Measurements from ENCODE around the gene PROB1.
"Not testable (repeated sequence)": the region's sequence is repeated elsewhere in the genome, so short reads cannot be mapped to it uniquely, and the experiment has no call there.

Gene PROB1

GRCh38 chr5:139377226-139377625, 17.7 kb downstream of the PROB1 start:
- DNase-seq: no peak

- DNase-seq: no peak
Observed at GRCh38 chr5:139376364-139376763, 18.5 kb downstream of the PROB1 start.

- no peak for DNase-seq
Observed at GRCh38 chr5:139374909-139375308, 20.0 kb downstream of the PROB1 start.

DNA sequence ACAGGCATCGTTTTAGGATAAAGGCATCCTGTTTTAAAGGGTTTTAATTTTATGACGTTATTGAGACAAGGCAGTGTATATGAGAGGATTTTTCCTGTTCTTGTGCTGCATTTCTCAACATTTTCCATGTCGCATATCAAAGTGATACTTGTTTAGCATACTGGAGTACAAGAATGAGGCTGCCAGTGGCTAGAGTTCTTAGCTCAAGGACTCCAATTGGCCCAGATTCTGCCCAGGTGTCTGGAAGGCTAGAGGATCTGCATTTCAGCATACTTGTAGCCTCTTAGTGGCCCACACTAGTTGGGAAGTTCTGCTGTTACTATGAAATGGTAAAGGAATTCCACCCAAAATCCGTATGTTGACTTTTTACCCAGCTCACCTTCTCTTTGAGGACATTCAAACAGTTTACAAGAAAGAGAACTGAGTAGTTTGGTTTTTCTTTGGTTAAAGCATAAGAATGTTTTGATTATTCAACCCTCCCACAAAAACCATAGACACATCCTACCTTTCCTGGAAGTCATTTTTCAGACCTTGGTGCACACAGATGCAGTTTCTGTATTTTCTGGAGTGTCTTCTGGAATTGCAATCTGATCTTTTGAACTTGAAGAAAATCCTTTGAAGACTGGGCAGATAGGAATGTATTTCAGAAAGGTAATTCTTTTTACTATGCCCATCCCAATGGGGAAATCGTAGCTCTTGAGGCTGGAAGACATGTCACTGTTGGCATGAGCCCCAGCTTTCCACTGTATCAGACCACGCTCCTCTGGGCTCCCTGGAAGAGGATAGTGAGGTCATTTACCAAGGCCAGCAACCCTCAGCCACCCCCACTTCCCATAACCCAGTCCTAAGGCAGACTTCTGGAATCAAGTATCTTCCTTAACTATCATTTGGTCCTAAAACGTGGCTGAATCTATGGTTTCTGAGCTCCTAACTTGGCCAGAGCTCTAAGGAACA, 23.1 kb downstream of the PROB1 start:
- DNase-seq: no peak

DNA sequence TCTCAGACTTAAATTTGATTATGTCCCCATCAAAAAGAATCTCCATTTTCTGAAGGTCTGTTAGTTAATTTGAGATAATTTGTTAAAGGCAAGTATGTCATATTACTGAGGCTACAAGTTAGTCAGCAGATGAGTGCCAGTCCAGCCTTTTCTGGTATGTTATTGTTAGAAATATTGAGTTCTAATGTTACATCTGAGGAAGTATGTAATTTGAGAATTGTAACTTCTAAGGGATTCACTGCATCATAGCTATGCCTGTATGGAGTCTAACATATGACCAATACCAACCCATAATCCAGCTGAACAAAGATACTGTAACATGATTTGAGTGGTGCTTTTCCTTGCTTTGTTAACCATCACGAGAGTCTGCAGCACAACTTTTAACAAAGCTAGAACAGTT, 25.7 kb downstream of the PROB1 start:
- no peak for DNase-seq

DNA sequence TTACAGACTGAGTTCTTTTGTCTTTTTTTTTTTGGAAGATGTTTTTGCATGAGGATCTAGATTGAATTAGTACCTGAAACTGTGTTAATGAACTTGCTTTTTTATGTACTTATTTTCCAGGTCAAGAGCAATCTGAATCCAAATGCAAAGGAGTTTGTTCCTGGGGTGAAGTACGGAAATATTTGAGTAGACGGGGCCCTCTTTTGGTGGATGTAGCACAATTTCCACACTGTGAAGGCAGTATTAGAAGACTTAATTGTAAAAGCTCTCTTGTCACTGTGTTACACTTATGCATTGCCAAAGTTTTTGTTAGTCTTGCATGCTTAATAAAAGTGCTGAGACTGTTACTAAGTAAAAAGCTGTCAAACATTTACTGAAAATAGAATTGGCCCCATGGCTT, 26.3 kb downstream of the PROB1 start:
- no peak for DNase-seq

DNA sequence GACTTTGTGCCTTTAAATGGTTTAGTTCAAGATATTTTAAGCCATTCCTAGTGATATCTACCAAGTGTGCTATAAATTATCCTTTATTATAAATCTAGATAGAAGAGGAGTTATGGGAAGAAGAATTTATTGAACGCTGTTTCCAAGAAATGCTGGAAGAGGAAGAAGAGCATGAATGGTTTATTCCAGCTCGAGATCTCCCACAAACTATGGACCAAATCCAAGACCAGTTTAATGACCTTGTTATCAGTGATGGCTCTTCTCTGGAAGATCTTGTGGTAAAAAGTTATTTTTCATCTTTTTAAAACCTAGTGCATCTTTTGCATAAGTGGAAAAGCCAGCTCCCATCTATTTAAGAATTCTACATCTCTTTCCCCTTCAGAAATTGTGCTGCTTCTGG, 30.4 kb downstream of the PROB1 start:
- no peak for DNase-seq

- no peak for DNase-seq
Observed at GRCh38 chr5:139363937-139364336, 31.0 kb downstream of the PROB1 start.

- no peak for DNase-seq
Observed at GRCh38 chr5:139361835-139362429, 33.0 kb downstream of the PROB1 start.

DNA sequence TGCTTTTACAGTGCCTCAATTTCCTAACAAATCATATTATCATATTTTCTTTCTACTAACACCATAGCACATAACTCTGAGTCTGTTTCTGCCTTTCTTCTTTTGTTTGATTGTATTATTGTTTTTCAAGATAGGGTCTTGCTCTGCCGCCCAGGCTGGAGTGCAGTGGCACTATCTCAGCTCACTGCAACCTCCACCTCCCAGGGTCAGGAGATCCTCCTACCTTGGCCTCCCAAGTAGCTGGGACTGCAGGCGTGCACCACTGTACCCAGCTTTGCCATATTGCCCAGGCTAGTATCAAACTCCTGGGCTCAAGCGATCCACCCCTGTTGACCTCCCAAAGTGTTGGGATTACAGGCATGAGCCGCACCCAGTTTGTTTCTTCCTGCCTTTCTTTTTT, 34.5 kb downstream of the PROB1 start:
- no peak for DNase-seq

DNA sequence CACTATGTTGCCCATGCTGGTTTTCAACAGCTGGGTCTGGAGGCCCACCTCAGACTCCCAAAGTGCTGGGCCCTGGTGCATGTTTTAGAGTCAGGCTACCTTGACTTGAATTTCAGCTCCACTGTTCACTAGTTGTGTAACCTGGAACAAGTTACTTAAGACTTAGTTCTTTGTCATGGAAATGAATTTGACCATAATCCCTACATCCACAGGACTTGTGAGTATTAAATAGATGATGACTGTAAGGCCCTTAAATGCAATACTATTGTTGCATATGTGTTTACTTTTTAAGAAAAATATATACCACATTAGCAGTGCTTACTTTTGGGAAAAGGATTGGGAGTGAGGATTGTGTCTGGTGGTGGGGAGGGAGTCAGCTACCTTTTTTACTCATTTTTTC, 36.8 kb downstream of the PROB1 start:
- DNase-seq: no peak

DNA sequence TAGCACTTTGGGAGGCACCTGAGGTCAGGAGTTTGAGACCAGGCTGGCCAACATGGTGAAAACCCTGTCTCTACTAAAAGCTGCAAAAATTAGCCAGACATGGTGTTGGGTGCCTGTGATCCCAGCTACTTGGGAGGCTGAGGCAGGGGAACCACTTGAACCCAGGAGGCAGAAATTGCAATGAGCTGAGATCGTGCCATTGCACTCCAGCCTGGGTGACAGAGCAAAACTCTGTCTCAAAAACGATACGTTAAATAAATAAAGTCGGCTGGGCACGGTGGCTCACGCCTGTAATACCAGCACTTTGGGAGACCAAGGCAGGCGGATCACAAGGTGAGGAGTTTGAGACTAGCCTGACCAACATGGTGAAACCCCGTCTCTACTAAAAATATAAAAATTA, 39.0 kb downstream of the PROB1 start:
- DNase-seq: not testable (repeated sequence)

DNA sequence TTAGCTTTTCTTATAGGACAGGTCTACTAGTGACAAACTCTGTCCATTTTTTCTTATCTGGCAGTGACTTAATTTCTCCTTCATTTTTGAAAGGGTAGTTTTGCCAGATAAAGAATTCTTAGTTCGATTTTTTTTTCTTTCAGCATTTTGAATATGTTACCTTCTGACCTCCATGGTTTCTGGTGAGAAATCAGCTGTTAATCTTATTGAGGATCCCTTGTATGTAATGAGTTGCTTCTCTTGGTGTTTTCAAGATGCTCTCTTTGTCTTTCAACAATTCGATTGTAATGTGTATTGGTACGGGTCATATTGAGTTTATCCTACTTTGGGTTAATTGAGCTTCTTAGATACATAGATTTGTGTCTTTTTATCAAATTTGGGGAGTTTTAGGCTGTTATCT, 40.7 kb downstream of the PROB1 start:
- DNase-seq: no peak

GRCh38 chr5:139347863-139348262, 47.0 kb downstream of the PROB1 start:
- DNase-seq: not testable (repeated sequence)

DNA sequence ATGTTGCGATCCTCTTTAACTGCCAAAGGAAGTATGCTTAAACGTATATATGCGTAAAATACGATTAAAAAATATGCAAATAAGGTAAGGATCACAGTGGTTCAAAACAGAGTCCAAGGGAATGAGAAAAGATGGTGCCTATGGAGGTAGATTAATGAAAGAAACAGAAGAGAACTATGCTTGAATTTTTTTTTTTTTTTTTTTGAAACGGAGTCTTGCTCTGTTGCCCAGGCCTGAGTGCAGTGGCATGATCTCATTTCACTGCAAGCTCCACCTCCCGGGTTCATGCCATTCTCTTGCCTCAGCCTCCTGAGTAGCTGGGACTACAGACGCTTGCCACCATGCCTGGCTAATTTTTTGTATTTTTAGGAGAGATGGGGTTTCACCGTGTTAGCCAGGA, 49.5 kb downstream of the PROB1 start:
- not testable (repeated sequence) for DNase-seq

DNA sequence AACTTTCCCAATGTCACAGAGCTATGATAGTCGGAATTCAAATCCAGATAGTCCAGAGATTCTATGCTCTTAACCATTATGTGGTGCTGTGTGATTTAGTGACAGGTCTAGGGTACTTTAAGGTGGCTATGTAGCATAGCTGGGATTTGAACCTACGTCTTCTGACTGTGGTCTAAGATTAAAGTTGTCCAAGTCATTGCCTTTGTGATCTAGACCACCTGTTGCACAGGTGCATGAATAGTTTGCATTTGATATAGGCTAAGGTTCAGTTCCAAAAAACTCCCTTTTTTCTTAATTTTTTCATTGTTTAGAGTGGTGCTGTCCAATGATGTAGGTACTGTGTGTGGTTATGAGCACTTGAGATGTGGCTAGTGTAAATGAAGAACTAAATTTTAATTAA, 50.7 kb downstream of the PROB1 start:
- DNase-seq: no peak

DNA sequence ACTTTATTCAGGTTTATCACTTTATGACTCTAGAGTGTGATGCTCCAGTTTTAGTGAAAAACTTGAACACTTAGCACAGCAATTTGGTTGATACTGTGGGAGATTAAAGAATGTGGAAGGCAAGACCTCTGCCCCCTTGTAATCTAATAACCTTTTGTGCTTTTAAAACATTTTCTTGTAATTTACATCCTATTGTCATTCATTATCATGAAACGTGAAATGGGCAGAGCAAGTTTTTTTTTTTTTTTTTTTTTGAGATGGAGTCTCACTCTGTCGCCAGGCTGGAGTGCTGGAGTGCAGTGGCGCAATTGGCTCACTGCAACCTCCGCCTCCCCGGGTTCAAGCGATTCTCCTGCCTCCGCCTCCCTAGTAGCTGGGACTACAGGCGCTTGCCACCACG, 51.4 kb downstream of the PROB1 start:
- no peak for DNase-seq

DNA sequence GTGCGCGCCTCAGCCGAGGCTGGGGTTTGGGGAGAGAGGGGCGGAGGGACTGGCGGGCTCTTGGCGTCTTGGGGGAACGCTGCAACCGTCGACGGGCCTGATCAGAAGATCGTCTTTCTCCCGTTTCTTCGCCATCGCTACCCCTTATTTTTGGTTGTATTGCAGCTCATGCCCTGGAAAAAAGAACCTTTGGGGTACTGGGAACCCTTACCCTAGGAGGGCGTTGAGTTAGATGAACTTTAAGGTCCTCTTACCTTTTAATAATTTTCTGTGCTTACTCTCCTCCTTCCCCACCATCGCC, 52.5 kb downstream of the PROB1 start:
- no peak for DNase-seq

GRCh38 chr5:139341689-139342422, 53.0 kb downstream of the PROB1 start, which contains the start of gene PAIP2:
Gene PAIP2, plus strand, starts transcription at chr5:139341854. Its CDS starts 21,931 bp downstream, at chr5:139363785.
- DNase-seq: peak; percentile 85

DNA sequence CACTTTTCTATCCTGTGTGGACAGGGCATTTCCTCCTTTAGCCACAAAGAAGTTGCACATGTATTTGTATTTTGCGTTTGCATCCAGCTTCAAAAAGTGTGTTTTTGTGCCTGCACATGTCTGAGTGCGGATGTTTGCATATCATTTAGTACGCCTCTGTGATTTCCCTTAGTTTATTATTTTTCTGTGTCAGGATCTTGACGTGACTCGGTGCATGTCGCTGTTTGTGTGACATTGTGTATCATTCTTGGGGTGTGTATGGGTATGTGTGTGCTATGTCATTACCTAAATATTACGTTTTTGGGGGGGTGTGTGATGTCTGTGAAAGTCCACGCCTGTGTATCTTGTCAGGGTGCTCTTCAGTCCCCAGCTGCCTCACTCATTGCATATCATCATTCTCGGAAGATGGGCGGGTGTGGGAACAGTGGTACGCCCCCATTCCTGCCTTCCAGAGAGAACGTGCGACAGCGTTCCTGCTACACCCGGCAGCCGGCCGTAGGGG, 53.7 kb downstream of the PROB1 start:
- no peak for DNase-seq

Measured in NCI-H1105 treated with DMSO at 0.1 percent for 48 hours (cell line).